Umbilical cord (tissue), 2 donors: ENCODE measurements around the gene ADAMTS7. TPM values are rescaled to one million over a fixed set of nuclear protein-coding genes. Genes with fewer than 3 reads are reported as not detected.
"Not testable (repeated sequence)": the region's sequence is repeated elsewhere in the genome, so short reads cannot be mapped to it uniquely, and the experiment has no call there.

Source experiments
- DNase-seq: peaks from one replicate; pipeline ENCODE4 v3.0.0-alpha.2; 2015; ENCODE audit warnings: low spot score
- total RNA-seq: library from RNA; depleted of rRNA; stranded (reverse); fragments of >200 nt; gene quantifications from one replicate; pipeline ENCODE4 v1.2.3, GENCODE V29; 2014; ENCODE audit warnings: low replicate concordance; ENCODE audit not compliant: insufficient read depth

Gene ADAMTS7
- total RNA-seq, 1 donor from 2014 or later = 2.4 TPM

DNA sequence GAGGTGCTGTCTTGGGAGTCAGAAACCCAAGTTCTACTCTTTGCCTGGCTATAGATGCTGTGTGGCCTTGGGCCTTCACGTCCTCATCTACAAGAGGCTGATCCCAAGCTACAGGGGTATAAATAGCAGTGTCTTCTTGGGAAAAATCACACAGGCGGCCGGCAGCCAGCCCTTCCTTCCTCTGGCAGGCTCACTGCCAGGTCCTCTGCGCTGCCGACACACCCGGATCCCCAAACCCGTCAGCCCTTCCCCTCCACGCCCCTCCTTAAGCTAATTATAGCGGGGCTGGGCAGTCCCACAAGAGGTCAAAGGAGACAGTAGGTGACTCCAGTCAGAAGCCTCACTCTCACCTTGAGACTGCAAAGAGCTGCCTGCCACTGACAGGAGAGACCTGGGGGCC lies 31.3 kb downstream of the ADAMTS7 start:
- DNase-seq = not testable (repeated sequence)

DNA sequence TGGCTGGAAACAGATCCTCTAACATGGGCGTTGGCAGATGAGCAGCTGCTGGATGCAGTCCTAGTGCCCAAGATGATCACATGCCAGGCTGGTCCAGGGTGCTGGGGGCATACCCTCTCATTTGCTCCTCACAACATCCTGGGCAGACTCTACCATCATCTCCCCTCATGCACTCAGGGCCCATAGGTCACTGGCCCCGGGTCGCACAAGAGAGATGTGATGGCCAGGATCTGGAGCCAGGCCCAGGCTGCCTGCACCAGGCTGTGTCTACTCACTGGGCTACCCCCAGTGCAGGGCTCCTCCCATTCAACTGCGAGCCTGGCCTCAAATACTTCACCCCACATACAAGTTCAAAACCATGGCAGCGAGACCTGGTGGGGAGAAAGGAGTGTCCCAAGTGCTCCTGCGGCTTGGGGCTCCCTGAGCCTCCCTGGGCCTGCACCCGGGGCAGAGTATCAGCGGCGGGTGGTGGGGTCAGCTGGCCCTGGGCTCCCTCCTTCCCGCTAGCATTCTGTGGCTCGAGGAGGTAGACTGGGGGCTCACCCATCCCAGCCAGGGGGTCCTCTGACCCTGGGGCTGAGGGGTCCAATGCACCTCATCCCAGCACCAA lies 32.0 kb downstream of the ADAMTS7 start:
- not testable (repeated sequence) for DNase-seq

- DNase-seq = no peak
These were observed 32.8 kb downstream of the ADAMTS7 start for GRCh38 chr15:78778422-78778821.

DNA sequence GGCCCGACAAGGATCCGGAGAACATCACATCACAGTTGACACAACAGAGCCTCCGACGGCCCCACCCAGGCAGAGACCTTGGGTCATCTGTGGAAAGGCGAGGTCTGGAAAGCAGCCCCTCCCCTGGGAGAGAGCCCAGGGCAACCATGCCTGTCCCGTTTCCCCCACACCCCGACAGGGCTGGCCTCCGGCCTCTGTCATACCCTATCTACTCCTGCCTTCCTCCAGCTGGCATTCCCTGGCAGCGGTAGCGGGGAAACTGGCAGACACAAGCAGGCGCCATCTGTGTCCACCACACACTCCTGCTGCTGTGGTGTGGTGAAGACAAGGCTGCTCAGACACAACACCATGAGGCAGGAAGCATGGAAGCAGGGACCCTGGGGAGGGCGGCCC lies 33.3 kb downstream of the ADAMTS7 start:
- not testable (repeated sequence) for DNase-seq

DNA sequence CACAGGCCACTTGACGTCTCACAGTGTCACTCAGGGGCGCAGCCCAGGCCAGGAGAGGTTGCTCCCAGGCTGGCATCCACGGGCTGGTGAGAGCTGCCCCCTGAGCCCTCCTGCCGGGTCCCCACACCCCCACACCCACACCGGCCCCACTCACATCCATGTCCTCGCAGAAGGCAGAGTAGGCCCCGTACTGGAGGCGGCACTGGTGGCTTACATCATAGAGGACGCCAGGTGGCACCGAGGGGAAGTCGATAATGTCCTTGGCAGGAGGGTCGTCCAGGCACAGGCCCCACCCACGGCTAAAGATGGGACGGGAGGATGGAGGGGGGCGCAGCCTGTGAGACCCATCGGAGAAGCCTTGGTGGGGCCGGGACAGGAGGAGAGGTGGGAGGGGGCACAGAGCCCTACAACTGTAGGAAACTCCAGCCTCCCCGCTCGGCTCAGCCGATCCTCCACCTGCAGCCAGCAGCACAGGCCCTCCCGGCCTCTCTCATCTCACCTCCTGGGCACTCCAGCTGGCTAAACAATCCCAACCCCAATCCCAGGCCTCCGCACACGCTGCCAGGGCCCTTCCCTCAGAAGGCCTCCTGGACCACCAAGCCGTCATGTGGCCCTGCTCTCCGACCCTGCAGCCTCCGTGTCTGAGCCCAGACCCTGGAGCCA lies 33.8 kb downstream of the ADAMTS7 start:
- not testable (repeated sequence) for DNase-seq

- not testable (repeated sequence) for DNase-seq
These were observed 35.0 kb downstream of the ADAMTS7 start for GRCh38 chr15:78776046-78776925.

DNA sequence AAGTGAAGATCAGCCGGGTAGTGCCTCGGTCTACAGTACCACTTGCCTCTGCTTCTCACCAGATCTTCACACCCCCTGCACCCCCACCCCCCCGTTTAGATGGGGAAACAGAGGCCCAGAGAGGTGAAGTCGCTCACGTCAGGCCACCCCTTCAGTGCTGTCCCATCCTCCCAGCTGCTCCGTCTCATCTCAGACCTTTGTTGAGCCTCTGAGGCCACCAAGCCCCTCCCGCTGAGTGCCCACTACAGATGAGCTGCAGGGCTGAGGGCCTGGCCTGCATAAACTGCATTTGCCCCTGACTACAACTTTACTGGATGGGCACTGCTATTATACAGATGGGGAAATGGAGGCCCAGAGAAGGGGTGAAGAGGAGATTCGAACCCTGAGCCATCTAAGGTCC lies 35.8 kb downstream of the ADAMTS7 start:
- no peak for DNase-seq

- not testable (repeated sequence) for DNase-seq
These were observed 36.7 kb downstream of the ADAMTS7 start for GRCh38 chr15:78774451-78774990.

DNA sequence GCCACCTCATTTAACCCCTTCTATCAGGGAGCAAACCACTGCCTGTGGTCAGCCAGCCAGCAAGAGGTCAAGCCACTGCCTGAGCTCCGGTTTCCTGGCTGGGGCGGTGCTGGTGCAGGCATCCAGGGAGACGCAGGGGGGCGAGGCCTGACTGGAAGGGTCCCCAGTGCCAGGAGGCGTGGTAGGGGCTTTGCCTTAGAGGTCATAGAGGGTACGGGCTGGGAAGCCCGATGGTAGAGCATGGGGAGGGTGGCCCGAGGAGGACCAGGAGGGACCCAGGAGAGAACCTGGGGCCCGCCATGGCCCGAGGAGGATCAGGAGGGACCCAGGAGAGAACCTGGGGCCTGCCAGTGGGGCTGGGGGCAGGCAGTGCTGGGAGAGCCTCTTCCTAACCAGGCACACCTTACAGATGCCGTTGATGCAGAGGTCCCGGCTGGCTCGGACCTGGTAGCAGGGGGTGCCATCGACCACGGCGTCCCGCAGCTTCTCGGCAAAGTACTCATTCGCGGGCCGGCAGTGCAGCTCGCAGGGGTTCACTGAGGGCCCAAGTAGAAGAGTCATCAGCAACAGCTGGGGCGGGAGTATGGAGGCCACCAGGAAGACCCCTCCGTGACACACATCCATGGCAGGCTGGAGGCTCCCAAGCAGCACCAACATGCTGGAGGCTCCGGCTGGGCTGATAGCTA lies 37.4 kb downstream of the ADAMTS7 start:
- DNase-seq = not testable (repeated sequence)

DNA sequence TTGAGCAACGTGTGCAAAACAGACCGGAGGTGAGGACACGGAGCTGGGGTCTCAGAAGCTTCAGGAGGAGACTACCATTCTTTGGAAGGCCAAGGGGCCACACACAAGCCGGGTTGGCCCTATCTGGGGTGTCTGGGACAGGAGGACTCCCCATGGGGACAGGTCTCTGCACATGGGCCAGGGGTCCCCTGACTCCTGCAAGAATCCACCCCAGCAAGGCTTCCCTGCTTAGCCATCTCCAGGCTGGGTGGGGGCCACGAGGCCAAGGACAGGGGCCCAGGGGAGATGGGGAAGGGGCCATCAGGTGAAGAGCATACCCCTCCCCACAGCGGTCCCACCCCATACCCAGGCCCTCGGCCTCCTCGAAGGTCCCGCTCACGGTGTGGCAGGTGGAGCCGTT lies 38.5 kb downstream of the ADAMTS7 start:
- no peak for DNase-seq

DNA sequence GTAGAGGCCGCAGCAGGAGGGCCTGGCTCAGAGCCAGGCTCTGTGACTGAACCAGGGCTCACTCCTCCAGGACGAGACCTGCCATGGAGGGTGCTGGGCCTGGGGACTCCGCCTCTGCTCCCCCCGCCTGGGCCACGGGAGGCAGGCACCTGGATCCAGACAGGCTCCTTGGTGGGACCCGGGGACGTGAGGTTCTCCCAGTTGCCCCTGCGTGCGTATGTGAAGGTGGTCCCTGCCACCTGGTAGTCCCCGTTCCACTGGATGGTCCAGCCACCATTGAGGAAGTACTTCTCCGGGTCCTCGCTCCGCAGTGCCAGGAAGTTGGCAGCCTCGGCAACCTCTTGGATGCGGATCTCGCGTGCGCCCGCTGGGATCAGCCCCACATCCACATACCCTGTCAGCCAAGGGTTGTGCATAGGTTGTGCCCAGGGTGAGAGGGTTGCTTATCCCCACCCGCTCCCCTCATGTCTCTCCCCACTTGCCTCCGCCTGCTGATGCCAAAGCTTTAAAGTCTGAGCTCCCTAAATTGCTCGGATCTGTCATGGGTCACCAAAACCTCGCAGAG lies 39.7 kb downstream of the ADAMTS7 start:
- not testable (repeated sequence) for DNase-seq

- not testable (repeated sequence) for DNase-seq
These were observed 40.2 kb downstream of the ADAMTS7 start for GRCh38 chr15:78771020-78771419.

DNA sequence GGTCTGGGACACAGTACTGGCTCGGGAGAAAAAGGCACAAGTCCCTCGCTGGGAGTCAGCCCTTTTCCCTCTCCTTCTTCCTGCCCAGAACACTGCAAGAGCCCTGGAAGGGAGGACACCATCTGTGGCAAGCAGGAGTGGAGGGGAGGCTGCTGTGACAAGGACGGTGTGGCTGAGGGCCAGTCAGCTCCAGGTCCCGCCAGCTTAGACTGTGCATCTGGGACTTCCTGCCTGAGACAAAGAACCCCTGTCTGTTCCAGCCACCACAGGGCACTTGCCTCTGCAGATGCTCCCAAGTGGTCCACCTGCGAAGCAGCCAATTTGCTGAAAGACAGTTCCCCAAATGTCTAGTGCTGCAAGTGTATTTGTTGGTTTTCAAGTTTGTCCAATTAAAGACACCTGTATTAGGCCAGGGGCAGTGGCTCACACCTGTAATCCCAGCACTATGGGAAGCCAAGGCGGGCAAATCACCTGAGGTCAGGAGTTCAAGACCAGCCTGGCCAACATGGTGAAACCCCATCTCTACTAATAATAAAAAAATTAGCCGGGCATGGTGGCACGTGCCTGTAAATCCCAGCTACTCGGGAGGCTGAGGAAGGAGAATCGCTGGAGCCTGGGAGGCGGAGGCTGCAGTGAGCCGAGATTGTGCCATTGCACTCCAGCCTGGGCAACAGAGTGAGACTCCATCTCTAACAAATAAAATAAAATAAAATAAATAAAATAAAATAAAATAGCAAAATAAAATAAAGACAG lies 41.6 kb downstream of the ADAMTS7 start:
- DNase-seq = not testable (repeated sequence)

GRCh38 chr15:78768531-78769408 lies 42.5 kb downstream of the ADAMTS7 start:
- DNase-seq = no peak

DNA sequence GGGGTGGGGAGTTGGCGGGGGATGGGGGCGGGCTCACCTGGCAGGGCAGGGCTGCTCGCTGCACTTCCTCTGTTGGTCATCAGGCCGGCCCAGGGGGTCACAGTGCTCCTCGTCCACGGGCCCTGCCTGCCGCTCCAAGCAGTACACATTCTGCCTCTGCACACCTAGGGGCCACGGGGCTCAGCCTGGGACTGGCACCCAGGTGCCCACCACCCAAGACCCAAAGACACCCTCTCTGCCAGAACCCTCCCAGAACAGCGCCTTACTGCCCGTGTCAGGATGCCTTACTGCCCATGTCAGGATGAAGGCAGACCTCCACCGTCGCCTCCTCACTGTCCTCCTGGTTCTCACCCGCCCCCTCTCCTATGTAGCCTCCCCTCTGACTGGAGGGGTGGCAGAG lies 43.2 kb downstream of the ADAMTS7 start:
- no peak for DNase-seq

- no peak for DNase-seq
These were observed 43.8 kb downstream of the ADAMTS7 start for GRCh38 chr15:78767331-78767951.

- DNase-seq = not testable (repeated sequence)
These were observed 44.6 kb downstream of the ADAMTS7 start for GRCh38 chr15:78766641-78767071.

GRCh38 chr15:78766041-78766440 lies 45.2 kb downstream of the ADAMTS7 start:
- DNase-seq = no peak
